ENCODE results near the gene TRAFD1.
"Not testable (repeated sequence)": the region's sequence is repeated elsewhere in the genome, so short reads cannot be mapped to it uniquely, and the experiment has no call there.

TRAFD1 gene, protein sequence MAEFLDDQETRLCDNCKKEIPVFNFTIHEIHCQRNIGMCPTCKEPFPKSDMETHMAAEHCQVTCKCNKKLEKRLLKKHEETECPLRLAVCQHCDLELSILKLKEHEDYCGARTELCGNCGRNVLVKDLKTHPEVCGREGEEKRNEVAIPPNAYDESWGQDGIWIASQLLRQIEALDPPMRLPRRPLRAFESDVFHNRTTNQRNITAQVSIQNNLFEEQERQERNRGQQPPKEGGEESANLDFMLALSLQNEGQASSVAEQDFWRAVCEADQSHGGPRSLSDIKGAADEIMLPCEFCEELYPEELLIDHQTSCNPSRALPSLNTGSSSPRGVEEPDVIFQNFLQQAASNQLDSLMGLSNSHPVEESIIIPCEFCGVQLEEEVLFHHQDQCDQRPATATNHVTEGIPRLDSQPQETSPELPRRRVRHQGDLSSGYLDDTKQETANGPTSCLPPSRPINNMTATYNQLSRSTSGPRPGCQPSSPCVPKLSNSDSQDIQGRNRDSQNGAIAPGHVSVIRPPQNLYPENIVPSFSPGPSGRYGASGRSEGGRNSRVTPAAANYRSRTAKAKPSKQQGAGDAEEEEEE

DNA sequence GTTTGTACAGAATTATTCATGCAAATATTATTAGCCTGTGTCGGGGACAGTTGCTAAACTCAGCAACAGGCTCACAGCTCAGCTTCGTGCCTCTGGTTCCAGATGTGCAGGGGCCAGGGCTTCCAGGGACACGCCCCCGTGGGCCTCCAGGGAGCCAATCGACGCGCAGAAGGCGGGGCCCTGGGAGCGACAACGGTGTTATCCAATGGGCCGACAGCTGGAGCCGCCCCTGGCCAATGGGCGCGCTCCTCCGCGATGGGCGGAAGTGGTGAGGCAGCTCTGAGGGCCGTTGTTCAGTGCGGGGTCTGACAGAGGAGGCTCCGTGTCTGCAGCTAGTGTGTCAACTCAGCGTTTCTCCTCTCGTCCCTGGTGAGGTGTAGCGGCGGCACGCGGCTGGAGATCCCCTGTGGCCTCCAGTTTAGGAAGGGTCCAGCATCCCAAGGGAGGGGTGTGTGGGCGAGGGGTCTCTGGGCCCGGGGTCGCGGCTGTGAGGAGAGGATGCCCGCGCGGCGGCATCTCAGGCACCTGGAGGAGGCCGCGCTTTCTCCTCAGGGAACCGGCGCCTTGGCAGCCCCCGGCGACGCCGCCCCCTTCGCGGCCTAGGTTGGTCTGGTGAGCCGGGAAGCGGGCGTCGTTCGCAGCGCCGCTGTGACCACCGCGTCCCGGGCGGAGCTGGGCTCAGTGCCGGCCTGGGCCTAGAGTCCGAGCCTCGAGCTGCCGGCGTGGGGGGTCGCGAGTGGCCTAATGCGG, at the start of gene TRAFD1:
Gene TRAFD1, plus strand, starts transcription at position 311 of the 750 bp plus-strand sequence. CDS start 4,963 bp downstream, outside the sequence.
- DNase-seq, result peak; percentile 85 to 95

DNA sequence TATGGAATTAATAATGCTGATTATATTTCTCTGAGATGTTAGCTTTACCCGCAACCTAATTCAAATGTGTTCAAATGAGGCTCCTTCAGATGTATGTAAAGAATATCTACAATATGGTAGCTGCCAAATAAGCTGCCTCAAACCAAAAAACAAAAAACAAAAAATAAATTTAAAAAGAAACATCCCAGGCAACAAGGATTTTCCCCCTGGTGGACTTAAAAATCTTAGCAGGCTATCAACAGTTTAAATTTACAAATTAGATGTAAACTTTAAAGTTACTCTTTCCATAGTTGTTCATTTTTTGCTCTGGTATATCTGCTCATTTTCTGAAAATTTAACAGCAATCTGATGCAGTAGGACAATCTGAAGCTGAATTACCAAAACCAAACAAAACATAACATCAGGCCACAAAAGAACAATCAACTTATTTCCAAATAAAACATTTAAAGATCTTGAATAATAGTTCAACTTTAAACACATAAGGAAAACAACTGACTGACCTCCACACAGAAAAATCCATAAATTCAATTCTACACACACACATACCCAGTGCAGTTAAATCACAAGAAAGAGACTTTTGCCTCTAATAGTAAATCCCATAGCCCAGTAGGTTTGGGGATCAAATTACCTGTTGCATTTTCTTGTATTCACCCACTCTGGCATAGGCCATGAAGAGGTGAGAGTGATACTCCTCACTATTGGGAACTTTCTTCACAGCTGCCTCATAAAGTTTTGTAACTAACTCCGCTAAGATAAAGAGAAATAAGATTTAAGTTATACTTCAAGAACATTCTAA, 38.1 kb upstream of the TRAFD1 start:
- DNase-seq, result no peak

DNA sequence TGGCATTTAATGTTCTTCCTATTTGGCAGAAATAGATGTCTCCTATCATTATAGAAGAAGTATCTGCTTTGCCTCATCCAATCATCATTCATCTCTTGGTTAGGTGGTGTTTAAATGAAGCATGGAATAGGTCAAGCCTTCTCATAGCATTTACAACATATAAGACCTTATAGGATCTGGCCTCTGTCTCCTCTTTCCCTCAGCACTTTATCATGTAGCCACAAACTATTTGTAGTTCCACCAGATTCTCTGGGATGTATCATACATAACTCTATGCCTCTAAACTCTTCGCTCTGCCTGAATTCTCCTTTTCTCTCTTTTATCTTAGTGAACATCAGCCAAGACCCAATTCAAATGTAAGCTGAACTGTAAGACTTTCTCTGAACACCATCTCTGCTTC, 37.5 kb upstream of the TRAFD1 start:
- no peak for DNase-seq

DNA sequence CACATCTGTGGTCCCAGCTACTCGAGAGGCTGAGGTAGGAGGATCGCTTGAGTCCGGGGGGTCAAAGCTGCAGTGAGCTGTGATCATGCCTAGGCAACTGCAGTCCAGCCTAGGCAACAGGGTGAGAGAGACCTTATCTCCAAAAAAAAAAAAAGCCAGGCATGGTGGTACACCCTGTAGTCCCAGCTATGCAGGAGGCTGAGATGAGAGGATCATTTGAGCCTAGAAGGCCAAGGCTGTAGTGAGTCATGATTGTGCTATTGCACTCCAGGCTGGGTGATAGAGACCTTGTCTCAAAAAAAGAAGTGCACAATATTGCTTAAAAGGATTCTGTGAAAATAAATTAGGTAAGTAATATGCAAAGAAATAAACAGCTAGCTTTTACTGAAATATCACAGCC, 33.8 kb upstream of the TRAFD1 start:
- DNase-seq, result no peak

DNA sequence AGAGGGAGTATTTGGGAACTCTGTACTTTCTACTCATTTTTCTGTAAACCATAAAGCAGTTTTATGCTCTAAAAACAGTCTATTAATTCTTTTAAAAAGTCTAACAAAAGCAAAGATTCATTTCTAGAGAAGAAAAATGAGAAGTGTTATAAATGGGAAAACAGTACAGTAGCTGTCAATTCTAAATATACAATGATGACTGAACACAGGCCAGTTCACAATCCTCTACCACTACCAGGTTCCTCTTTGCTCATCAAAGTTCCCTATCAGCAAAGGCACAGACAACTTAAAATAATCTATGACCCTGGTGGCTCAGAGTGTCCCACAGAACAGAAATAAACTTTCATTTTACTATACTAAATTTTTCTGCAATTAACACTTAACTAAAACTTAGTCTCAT, 29.3 kb upstream of the TRAFD1 start:
- peak in 1 of 2 donors; percentile 71 for DNase-seq

DNA sequence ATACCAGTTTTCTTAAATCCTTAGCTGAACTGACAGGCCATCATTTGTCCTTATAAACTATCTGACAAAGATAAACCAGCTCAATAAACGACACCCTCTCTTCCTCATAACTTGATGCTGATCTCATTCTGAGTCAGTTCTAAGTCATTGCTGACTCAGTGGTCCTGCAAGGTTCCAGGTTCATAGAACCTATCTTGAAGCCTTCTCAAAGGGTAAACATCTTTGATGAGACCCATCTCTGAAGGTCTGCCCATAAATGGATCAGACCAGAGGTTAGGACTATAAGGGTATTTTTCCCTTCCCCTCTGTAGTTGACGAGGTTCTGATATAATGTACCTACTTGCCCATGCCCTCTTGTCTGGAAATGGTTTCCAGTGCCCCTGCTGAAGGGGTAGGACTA, 28.7 kb upstream of the TRAFD1 start:
- DNase-seq, result no peak

DNA sequence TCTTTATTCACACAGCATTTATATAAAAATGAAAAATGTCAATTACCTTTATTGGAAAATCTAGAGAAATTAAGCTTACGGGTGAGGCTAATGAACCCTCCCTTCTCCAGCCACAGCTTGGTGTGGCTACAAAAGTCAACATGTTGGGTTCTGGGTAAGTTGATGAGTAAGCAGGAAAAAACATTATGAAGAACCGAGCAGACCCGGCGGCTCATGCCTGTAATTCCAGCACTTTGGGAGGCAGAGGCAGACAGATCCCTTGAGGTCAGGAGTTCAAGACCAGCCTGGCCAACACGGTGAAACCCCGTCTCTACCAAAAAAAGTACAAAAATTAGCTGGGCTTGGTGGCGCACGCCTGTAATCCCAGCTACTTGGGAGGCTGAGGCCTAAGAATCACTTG, 27.7 kb upstream of the TRAFD1 start:
- DNase-seq, result no peak

DNA sequence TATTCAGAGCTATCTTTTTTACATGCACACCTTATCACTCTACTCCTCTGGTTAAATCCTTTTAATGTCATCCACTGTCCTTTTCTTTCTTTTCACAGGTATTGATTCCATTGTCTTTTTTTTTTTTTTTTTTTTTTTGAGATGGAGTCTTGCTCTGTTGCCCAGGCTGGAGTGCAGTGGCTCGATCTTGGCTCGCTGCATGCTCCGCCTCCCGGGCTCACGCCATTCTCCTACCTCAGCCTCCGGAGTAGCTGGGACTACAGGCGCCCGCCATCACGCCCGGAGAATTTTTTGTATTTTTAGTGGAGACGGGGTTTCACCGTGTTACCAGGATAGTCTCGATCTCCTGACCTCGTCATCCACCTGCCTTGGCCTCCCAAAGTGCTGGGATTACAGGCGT, 24.9 kb upstream of the TRAFD1 start:
- not testable (repeated sequence) for DNase-seq

DNA sequence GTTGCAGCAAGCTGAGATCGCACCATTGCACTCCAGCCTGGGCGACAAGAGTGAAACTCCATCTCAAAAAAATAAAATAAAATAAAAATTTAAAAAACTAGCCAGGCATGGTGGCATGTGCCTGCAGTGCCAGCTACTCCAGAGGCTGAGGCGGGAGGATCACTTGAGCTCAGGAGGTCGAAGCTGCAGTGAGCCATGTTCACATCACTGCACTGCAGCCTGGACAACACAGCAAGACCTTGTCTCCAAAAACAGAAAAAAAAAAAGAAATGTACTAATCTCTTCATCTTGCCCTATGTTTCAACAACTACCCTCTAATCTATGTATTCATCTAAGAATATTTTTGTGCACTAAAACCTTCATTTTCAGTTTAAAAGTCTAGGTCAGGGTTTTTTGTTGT, 23.2 kb upstream of the TRAFD1 start:
- no peak for DNase-seq

DNA sequence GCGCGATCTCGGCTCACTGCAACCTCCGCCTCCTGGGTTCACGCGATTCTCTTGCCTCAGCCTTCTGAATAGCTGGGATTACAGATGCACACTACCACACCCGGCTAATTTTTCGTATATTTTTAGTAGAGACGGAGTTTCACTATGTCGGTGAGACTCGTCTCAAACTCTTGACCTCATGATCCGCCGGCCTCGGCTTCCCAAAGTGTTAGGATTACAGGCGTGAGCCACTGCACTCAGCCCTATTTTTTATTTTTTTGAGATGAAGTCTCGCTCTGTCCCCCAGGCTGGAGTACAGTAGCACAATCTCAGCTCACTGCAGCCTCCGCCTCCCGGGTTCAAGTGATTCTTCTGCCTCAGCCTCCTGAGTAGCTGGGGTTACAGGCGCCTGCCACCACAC, 22.6 kb upstream of the TRAFD1 start:
- DNase-seq, result not testable (repeated sequence)

DNA sequence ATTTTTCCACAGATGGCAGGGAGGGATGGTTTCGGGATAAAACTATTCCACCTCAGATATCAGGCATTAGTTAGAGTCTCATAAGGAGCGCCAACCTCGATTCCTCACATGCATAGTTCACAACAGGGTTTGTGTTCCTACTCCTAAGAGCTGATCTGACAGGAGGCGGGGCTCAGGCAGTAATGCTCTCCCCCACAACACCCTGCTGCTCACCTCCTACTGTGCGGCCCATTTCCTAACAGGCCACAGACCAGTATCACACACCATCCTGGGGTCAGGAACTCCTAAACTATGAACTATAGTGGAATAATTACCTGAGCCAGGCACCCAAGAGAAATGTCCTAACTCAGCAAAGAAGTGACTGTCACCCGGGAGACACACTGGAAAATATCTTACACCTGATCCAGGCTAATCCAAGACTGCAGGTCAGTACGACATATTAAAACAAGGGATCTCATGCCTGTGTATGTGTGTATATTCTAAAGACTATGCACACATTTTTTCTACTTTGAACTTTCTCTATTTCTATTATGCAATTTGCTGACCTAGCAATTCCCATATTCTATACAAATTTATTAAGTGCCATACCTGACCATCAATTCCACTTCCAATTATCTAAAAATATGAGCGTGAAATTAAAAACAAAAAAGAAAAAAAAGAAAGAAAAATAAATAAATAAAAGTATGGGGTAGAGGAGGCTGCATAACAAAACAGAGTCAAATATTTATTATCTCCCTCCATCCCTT, 21.4 kb upstream of the TRAFD1 start:
- DNase-seq, result no peak

DNA sequence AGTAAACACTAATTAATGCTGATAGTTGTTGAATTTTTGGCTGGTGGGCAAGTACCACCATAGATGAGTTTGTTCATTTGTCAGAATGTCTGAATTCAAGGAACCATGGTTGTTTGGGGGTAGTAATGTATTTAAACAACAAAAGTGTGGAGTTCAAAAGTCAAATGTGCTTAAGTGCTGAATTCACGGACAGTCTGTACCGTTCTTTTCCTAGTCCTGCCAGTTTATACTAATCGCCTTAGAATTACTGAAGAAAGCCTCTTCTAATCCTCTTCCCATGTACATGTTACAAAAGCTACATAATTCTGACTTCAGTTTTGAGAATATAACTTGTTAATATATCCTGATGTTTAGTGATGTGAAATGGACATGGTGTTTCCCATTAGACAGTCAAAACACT, 19.5 kb upstream of the TRAFD1 start:
- DNase-seq, result no peak

DNA sequence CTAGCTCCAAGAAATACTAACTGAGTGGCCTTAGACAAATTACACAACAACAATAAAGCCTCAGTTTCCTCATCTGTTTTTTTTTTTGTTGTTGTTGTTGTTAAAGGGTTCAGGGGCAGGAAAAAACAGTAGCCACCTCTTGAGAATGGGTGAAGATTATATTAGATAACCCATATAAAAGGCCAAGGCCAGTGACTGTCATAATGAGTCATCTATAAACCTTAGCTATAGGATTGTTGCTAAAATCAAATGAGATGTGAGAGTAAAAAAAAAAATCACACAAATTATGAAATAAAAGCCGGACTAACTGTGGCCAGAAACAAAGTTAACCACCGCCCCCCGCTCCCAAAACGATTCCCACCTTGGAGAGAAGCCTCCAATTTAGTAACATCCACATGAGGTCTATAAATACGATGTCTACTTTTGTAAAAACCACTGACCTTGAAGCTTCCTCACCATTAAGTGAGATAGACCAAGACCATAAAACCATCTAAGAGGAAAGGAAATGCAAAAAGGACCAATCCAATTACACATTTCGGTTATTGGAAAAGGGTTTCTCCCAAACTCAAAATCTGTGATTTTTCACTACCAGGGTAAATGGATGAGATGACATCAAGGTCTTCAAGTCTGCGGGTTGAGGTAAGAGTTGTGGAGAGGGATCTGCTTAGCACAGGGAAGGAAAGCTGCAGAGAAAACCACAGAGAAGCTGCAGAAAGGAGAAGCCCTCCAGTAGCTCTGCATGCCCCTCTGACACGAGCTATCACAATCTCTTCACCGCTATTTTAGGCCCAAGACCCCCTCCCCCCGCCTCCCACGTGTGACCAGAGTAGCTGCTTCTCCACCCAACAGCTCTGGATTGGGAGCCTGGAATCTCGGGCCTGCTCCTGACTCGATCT, 17.8 kb upstream of the TRAFD1 start:
- DNase-seq, result peak in 1 of 2 donors; percentile 47

DNA sequence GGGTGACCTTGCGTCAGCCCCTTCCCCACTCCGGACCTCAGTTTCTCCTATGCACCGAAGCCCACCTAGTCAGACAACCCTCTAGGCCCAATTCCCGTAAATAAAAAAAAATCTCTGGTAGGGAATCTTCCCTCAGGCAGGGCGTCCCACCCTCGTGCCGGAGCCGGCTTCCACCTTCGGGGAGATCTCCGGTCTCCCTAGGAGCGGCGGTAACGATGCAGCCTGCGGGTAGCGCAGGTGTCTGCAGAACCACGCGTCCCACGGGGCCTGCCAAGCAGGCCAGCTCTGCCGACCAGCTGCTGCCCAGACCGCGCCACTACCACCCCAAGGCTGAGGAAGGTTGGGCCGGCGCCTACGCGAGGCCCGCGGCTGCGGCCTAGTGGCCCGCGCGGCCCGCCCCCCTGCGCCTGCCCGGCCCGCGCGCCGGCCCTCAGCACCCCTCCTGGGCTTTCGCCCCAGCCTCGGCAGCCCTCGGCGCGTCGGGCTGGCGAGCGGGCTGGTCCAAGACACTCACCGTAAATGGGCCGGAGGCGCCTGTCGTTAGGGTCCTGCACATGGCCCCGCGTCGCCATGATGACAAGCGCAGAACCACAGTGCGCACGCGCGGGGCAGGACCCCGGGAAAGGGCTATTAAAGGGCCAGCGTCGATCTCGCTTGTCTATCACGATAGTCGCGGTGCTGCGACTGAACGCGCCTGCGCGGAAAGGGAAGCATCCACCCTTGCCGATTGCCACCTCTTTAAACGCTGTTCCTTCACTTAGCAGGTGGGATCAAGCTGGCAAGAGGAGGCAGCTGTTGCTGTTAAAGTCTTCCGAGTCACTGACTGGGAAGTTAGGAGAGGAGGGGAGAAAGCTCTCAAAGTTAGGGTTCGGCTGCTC, 16.9 kb upstream of the TRAFD1 start, which contains the start of gene NAA25:
Gene NAA25, minus strand, starts transcription at position 582 of the 878 bp plus-strand sequence. Its CDS starts 10 bp downstream, at position 572.
- peak; percentile 35 to 79 for DNase-seq

DNA sequence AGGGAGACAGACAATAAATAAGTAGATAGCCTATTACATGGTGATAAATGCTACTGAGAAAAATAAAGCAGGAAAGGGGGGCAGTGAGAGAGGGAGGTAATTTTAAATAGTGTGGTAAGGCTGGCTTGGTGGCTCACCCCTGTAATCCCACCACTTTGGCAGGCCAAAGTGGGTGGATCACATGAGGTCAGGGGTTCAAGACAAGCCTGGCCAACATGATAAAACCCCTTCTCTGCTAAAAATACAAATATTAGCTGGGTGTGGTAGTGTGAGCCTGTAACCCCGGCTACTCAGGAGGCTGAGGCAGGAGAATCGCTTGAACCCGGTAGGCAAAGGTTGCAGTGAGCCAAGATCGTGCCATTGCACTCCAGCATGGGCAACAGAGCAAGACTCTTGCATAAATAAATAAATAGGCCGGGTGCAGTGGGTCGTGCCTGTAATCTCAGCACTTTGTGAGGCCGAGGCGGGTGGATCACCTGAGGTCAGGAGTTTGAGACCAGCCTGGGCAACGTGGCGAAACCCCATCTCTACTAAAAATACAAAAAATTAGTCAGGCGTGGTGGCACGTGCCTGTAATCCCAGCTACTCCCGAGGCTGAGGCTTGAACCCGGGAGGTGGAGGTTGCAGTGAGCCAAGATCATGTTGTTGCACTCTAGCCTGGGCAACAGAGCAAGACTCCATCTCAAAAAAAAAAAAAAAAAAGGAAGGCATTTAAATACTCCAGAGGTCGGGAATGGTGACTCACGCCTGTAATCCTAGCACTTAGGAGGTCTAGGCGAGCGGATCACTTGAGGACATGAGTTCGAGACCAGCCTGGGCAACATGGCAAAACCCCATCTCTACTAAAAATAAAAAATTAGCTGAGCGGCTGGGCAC, 14.3 kb upstream of the TRAFD1 start:
- DNase-seq, result not testable (repeated sequence)

DNA sequence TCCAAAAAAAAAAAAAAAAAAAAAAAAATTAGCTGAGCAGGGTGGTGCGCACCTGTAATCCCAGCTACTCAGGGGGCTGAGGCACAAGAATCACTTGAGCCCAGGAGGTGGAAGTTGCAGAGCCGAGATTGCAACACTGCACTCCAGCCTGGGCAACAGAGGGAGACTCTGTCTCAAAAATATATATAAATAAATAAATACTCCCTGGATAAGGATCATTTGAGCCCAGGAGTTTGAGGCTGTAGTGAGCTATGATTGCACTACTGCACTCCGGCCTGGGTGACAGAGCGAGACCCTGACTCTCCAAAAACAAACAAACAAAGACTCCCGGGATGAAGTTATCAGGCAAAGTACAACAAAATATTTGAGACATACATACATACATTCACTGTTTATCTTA, 13.4 kb upstream of the TRAFD1 start:
- DNase-seq, result no peak

DNA sequence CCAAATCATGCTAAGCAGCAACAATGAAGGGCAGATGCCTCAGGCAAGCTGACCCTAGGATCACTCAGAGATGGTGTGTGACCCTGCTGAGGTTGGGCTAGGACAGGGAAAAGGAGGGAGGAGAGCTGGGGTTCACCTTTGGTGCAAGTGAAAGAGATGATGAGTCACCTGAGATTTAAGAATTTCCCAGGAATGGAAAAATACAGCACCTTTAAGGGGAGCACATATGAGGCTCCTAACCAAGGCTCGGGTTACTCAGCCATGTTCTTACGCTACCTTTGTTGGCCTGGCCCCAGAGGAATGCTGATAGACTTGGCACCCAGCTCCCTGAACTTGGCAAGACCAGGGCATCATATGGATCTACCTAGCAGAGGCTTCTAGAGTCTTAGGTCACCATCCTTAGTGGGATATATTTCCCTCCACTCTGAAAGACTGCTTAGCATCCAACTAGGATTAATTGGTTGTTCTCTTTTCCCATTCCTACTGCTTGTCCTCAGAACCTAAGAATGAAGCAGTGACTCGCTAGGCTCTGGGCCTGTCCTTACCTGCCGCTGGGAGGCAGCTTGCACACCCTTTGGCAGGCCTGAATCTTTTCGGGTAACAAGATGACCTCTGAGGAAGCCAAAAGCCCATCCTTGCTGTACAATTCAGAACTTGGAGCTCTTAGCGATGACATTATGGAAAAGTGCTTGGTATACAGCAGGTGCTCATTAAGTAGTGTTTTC, 12.8 kb upstream of the TRAFD1 start:
- no peak for DNase-seq

All from bone marrow (tissue), 2 donors.